Kidney (tissue), 14 donors: ENCODE measurements around the gene PKD1L1. TPM values are rescaled to one million over a fixed set of nuclear protein-coding genes. Genes with fewer than 3 reads are reported as not detected.

Experiments
- DNase-seq, 5 donors: peaks; one replicate each; pipeline ENCODE4 v3.0.0-alpha.2; 2013 to 2020
- FAIRE-seq: peaks from 2 replicates; lab custom pipeline; 2012; peaks lifted over from hg19 to GRCh38; lab: Jason Lieb, UNC
- H3K27ac ChIP-seq, 2 donors: one replicate each; pipeline ENCODE4 v1.7.0; 2013; ENCODE audit warnings: low read depth in 2 of 2, low read length in 2 of 2, inconsistent platforms in 1 of 2
- H3K27me3 ChIP-seq: one replicate; pipeline ENCODE4 v1.7.1; 2013; ENCODE audit warnings: low read length, inconsistent platforms; ENCODE audit not compliant: control insufficient read depth, insufficient read depth
- H3K36me3 ChIP-seq, 3 donors: one replicate each; pipeline versions ENCODE4 v1.7.0 to v1.7.1; 2013; ENCODE audit warnings: low read length in 3 of 3, control low read depth in 1 of 3, inconsistent platforms in 1 of 3; ENCODE audit not compliant: insufficient read depth in 3 of 3, control insufficient read depth in 2 of 3
- H3K4me1 ChIP-seq, 3 donors: one replicate each; pipeline versions ENCODE4 v1.7.0 to v1.7.1; 2013; ENCODE audit warnings: low read length in 3 of 3, inconsistent platforms in 1 of 3, low read depth in 1 of 3; ENCODE audit not compliant: control insufficient read depth in 2 of 3, insufficient read depth in 2 of 3
- H3K4me3 ChIP-seq, 3 donors: one replicate each; pipeline versions ENCODE4 v1.7.0 to v1.8.1; 2013; ENCODE audit warnings: low read length in 3 of 3, control low read depth in 1 of 3, inconsistent platforms in 1 of 3
- H3K9ac ChIP-seq, 3 donors: one replicate each; pipeline versions ENCODE4 v1.7.0 to v1.7.1; 2013; ENCODE audit warnings: low read length in 3 of 3, control low read depth in 1 of 3, inconsistent platforms in 1 of 3
- H3K9me3 ChIP-seq, 3 donors: one replicate each; pipeline versions ENCODE4 v1.7.0 to v1.7.1; 2013; ENCODE audit warnings: low read length in 3 of 3, control low read depth in 1 of 3, inconsistent platforms in 1 of 3; ENCODE audit not compliant: control insufficient read depth in 2 of 3, insufficient read depth in 1 of 3
- intact Hi-C: fragments of 100-400 bp; cut with DNase I; formaldehyde crosslinking; loops from one replicate; pipeline ENCODE4 v1.11.1; 2022
- polyA plus RNA-seq: library from polyadenylated mRNA; stranded (reverse); fragments of 350-450 nt; fragmentation: Illumina TruSeq; extraction: RNeasy Lipid Tissue Mini Kit (QIAGEN cat#74804); gene quantifications from one replicate; pipeline ENCODE4 v1.2.3, GENCODE V29; 2014; ENCODE audit warnings: low read depth, low replicate concordance; ENCODE audit not compliant: insufficient read depth
- total RNA-seq: library from RNA; stranded (reverse); fragmentation: NEBNext Ultra II Directional; extraction: Animal tissue kit (Norgen Biotek cat#: 25700); gene quantifications from one replicate; pipeline ENCODE4 v1.2.1, GENCODE V29; 2021
- TF ChIP-seq, protein P1 (sequence below): IDR thresholded peaks from 3 replicates; pipeline ENCODE4 v1.5.1; 2012; ENCODE audit warnings: mild to moderate bottlenecking, moderate library complexity, borderline replicate concordance; ENCODE audit not compliant: insufficient read depth; ENCODE audit errors: extremely low read depth
- donor health status: control.
- donor health status: control.
- donor health status: control.
- donor health status: control.
- donor health status: control.
- donor health status: DM: yes; HTN: yes; CAD: no.
- donor health status: Normal renal cell carcinoma (clear cell type).

PKD1L1 gene
- total and polyA plus RNA-seq, 2 donors from 2014 or later, result 0.32 to 0.82 TPM

DNA sequence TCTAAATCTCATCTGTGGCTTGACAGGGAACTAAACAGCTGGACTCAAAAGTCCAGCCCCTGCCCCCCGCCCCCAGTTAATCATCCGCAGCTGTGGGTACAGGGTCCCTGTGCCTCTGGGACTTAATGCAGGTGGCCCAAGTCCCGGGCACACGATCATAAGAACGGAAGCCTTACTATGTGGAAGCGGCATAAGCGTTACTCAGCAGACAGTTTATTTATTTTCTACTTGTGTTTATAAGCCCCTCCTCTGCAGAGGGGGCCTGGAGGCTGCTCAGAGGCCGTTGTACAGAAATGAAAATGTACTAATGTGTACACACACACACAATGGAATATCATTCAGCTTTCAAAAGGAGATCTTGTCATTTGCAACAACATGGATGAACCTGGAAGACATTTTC, 208.4 kb downstream of the PKD1L1 start:
- no peak for FAIRE-seq
- H3K4me1 ChIP-seq, result peaks cover 0 to 4% (median 0%) of the 10 kb centered on the region in 3 donors
- H3K27me3 ChIP-seq, result no peaks in the 10 kb centered on the region
- H3K4me3 ChIP-seq, result no peak overlapping the region
- intact Hi-C loops, result no loop called here
- H3K27ac ChIP-seq, result no peak overlapping the region
- H3K9ac ChIP-seq, result no peak overlapping the region
- H3K36me3 ChIP-seq, result no peaks in the 10 kb centered on the region
- H3K9me3 ChIP-seq, result no peaks in the 10 kb centered on the region
- TF ChIP-seq, protein P1, sequence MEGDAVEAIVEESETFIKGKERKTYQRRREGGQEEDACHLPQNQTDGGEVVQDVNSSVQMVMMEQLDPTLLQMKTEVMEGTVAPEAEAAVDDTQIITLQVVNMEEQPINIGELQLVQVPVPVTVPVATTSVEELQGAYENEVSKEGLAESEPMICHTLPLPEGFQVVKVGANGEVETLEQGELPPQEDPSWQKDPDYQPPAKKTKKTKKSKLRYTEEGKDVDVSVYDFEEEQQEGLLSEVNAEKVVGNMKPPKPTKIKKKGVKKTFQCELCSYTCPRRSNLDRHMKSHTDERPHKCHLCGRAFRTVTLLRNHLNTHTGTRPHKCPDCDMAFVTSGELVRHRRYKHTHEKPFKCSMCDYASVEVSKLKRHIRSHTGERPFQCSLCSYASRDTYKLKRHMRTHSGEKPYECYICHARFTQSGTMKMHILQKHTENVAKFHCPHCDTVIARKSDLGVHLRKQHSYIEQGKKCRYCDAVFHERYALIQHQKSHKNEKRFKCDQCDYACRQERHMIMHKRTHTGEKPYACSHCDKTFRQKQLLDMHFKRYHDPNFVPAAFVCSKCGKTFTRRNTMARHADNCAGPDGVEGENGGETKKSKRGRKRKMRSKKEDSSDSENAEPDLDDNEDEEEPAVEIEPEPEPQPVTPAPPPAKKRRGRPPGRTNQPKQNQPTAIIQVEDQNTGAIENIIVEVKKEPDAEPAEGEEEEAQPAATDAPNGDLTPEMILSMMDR, result no peak
- no peak for DNase-seq

DNA sequence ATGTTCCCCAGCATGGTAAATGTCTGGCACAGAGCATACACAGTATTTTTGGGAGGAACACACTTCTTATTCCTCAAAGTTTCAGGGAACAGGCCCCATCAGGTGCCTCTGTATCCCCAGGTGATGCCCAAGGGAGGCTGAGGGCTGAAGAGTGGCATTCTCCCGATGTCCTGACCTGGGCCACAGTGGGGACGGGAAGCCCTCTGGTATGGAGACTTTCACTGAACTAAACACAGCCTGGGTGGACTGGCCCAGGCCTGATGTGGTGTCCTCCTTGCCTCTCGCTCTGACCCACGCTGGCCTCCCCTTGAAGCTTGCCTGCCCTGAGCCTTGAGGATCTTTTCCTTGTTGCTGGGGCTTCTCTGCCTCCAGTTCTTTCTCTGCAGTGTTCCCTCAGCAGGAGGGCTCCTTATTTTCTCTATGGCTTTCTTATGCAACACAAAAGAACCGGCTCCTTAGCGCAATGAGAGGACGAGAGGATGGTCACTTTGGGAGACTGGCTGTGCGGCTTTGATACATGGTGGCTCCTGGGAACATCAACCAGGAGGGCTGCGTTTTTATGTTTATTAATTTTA, 208.9 kb downstream of the PKD1L1 start:
- Histone ChIP-seq H3K9ac (no peak overlapping the region), H3K4me1 (peaks cover 0 to 7% (median 0%) of the 10 kb centered on the region in 3 donors), H3K4me3 (no peak overlapping the region), H3K27ac (no peak overlapping the region), H3K36me3 (no peaks in the 10 kb centered on the region), H3K9me3 (no peaks in the 10 kb centered on the region), H3K27me3 (no peaks in the 10 kb centered on the region)
- FAIRE-seq (no peak), DNase-seq (no peak)
- TF ChIP-seq, protein P1, result no peak
- intact Hi-C loops, result no loop called here

GRCh38 chr7:47738563-47739166, 209.6 kb downstream of the PKD1L1 start:
- TF ChIP-seq, protein P1, result no peak

More at GRCh38 chr7:47738563-47739166, 209.6 kb downstream of the PKD1L1 start:
- intact Hi-C loops, result no loop called here
- Histone ChIP-seq H3K36me3 (no peaks in the 10 kb centered on the region), H3K4me1 (peaks cover 0 to 7% (median 4%) of the 10 kb centered on the region in 3 donors), H3K9me3 (no peaks in the 10 kb centered on the region), H3K9ac (no peak overlapping the region), H3K4me3 (no peak overlapping the region), H3K27me3 (no peaks in the 10 kb centered on the region), H3K27ac (no peak overlapping the region)
- DNase-seq, result no peak
- no peak for FAIRE-seq
